CD14-positive monocyte (primary cell): ENCODE data around the gene CYTH1. TPM values are rescaled to one million over a fixed set of nuclear protein-coding genes. Genes with fewer than 3 reads are reported as not detected.

Experiments used
- DNase-seq, 3 donors: peaks; one replicate each; pipeline ENCODE4 v3.0.0-alpha.2; 2011 to 2022
- H2AFZ ChIP-seq: 2 replicates; pipeline ENCODE4 v1.6.0; 2012; ENCODE audit warnings: mild to moderate bottlenecking, low read depth, low read length, inconsistent platforms; ENCODE audit not compliant: insufficient read depth, poor library complexity, severe bottlenecking
- H3K27ac ChIP-seq, 2 donors: 1 replicate in 1 of 2; 2 replicates in 1 of 2; pipeline ENCODE4 v1.5.1; 2012 to 2013; ENCODE audit warnings: low read length in 2 of 2, control low read depth in 1 of 2, inconsistent platforms in 1 of 2, low read depth in 1 of 2, mild to moderate bottlenecking in 1 of 2
- H3K27me3 ChIP-seq, 2 donors: one replicate each; pipeline versions ENCODE4 v1.6.0 to v1.6.1; 2011 to 2013; ENCODE audit warnings: low read length in 2 of 2; ENCODE audit not compliant: control insufficient read depth in 2 of 2, insufficient read depth in 2 of 2
- H3K36me3 ChIP-seq, 2 donors: replicated peaks in 1 of 2; 1 replicate in 1 of 2; 2 replicates in 1 of 2; pipeline versions ENCODE4 v1.5.1 to v1.6.1; 2012 to 2013; ENCODE audit warnings: low read length in 2 of 2, control low read depth in 1 of 2, inconsistent platforms in 1 of 2, mild to moderate bottlenecking in 1 of 2; ENCODE audit not compliant: insufficient read depth in 2 of 2, control insufficient read depth in 1 of 2
- H3K4me1 ChIP-seq, 2 donors: 1 replicate in 1 of 2; 2 replicates in 1 of 2; pipeline versions ENCODE4 v1.5.1 to v1.6.1; 2012 to 2013; ENCODE audit warnings: low read length in 2 of 2, control low read depth in 1 of 2, inconsistent platforms in 1 of 2, mild to moderate bottlenecking in 1 of 2, moderate library complexity in 1 of 2; ENCODE audit not compliant: insufficient read depth in 2 of 2, control insufficient read depth in 1 of 2
- H3K4me2 ChIP-seq: replicated peaks from 2 replicates; pipeline ENCODE3; 2012; ENCODE audit warnings: low read length, moderate library complexity, mild to moderate bottlenecking; ENCODE audit not compliant: poor library complexity, severe bottlenecking; ENCODE audit errors: extremely low read depth
- H3K4me3 ChIP-seq, 3 experiments: fragments of 200-600 bp in 1 of 3; sonication (generic) in 1 of 3; replicated peaks in 1 of 3; 1 replicate in 2 of 3; 2 replicates in 1 of 3; pipeline ENCODE4 v1.5.1; 2011 to 2013; ENCODE audit warnings: low read length in 3 of 3, mild to moderate bottlenecking in 3 of 3, control low read depth in 2 of 3, low read depth in 2 of 3, inconsistent platforms in 1 of 3, moderate library complexity in 1 of 3
- H3K79me2 ChIP-seq: 2 replicates; pipeline ENCODE4 v1.6.0; 2012; ENCODE audit warnings: mild to moderate bottlenecking, control low read depth, inconsistent platforms, low read length, moderate library complexity; ENCODE audit not compliant: insufficient read depth
- H3K9ac ChIP-seq: 2 replicates; pipeline ENCODE4 v1.6.0; 2017; ENCODE audit warnings: low read length, mild to moderate bottlenecking; ENCODE audit not compliant: insufficient read depth, poor library complexity, severe bottlenecking
- H3K9me3 ChIP-seq, 2 donors: replicated peaks in 1 of 2; 1 replicate in 1 of 2; 2 replicates in 1 of 2; pipeline versions ENCODE4 v1.5.1 to v1.6.1; 2012 to 2013; ENCODE audit warnings: low read length in 2 of 2, control low read depth in 1 of 2; ENCODE audit not compliant: control insufficient read depth in 1 of 2, insufficient read depth in 1 of 2
- H4K20me1 ChIP-seq: 2 replicates; pipeline ENCODE4 v1.6.0; 2012; ENCODE audit warnings: mild to moderate bottlenecking, low read length, control low read depth, moderate library complexity; ENCODE audit not compliant: insufficient read depth
- H3K27ac Mint-ChIP-seq, 7 donors: one replicate each; pipeline ENCODE4 v1.8.0; 2020; ENCODE audit warnings: mild to moderate bottlenecking in 7 of 7, mixed read lengths in 7 of 7, moderate library complexity in 6 of 7, inconsistent platforms in 2 of 7
- H3K27me3 Mint-ChIP-seq, 3 donors: one replicate each; pipeline ENCODE4 v1.8.0; 2021 to 2022; ENCODE audit warnings: low read depth in 3 of 3, mild to moderate bottlenecking in 3 of 3, mixed read lengths in 3 of 3, moderate library complexity in 3 of 3, inconsistent platforms in 1 of 3
- H3K36me3 Mint-ChIP-seq, 2 donors: one replicate each; pipeline ENCODE4 v1.8.0; 2020; ENCODE audit warnings: mixed read lengths in 2 of 2, inconsistent platforms in 1 of 2, mild to moderate bottlenecking in 1 of 2
- H3K4me1 Mint-ChIP-seq: one replicate; pipeline ENCODE4 v1.8.0; 2020; ENCODE audit warnings: mild to moderate bottlenecking, mixed read lengths
- H3K4me3 Mint-ChIP-seq, 2 donors: one replicate each; pipeline ENCODE4 v1.8.0; 2020; ENCODE audit warnings: mild to moderate bottlenecking in 2 of 2, mixed read lengths in 2 of 2, moderate library complexity in 1 of 2
- H3K9me3 Mint-ChIP-seq, 7 donors: one replicate each; pipeline ENCODE4 v1.8.0; 2020 to 2022; ENCODE audit warnings: mixed read lengths in 7 of 7, mild to moderate bottlenecking in 6 of 7, moderate library complexity in 6 of 7, inconsistent platforms in 2 of 7
- WGBS: methylation state at CpG from one replicate; pipeline ENCODE4 v1.1.5; 2013; ENCODE audit warnings: missing lambda C conversion rate; ENCODE audit not compliant: insufficient coverage; 5-methylcytosine and 5-hydroxymethylcytosine counted together
- intact Hi-C, 2 donors: fragments of 100-400 bp; cut with micrococcal nuclease; formaldehyde crosslinking; loops; one replicate each; pipeline versions ENCODE4 v1.15.0 to v1.15.1; 2023
- polyA plus RNA-seq, 3 donors: library from polyadenylated mRNA; depleted of rRNA in 1 of 3; unstranded in 2 of 3; stranded (reverse) in 1 of 3; fragments of 300-500 nt in 2 of 3; fragments of >200 nt in 1 of 3; fragmentation: Illumina TruSeq in 2 of 3; gene quantifications; 1 replicate in 2 of 3; 2 replicates in 1 of 3; pipeline ENCODE4 v1.2.3, GENCODE V29; 2012 to 2021
- TF ChIP-seq, protein P1 (sequence below): fragments of 200-600 bp; IDR thresholded peaks from one replicate; pipeline ENCODE4 v1.8.0; 2022; ENCODE audit warnings: antibody characterized with exemption, mild to moderate bottlenecking

Gene CYTH1
- polyA plus RNA-seq, 3 donors: 68.6 to 211 (median 80.9) TPM

GRCh38 chr17:78653382-78653781 is 128.7 kb downstream of the CYTH1 start:
- peak overlapping the region; percentile 46 for H3K9ac ChIP-seq
- H3K27me3 ChIP-seq: no peaks in the 10 kb centered on the region
- Mint-ChIP-seq H3K9me3 (peaks cover 6 to 16% (median 13%) of the 10 kb centered on the region in 7 donors), H3K4me3 (no peak overlapping the region), H3K27ac (peak overlapping the region in 4 of 7 donors; percentile 92 to 97 (median 96)), H3K27me3 (peaks cover 0 to 3% (median under 1%) of the 10 kb centered on the region in 3 donors), H3K4me1 (peaks cover 9% of the 10 kb centered on the region), H3K36me3 (peaks cover 4% of the 10 kb centered on the region in 2 donors)
- whole genome bisulfite sequencing: 80% methylated on average over 2 of the region's 5 CpGs
- no peaks in the 10 kb centered on the region for H3K79me2 ChIP-seq
- H3K36me3 ChIP-seq: no peaks in the 10 kb centered on the region
- H3K4me2 ChIP-seq: no peak overlapping the region
- H3K9me3 ChIP-seq: peaks cover 10% of the 10 kb centered on the region in 2 donors
- no peak overlapping the region for H3K4me3 ChIP-seq
- H4K20me1 ChIP-seq: no peaks in the 10 kb centered on the region
- peak overlapping the region; percentile 47 for H2AFZ ChIP-seq
- DNase-seq: peak in 2 of 3 donors; percentile 62 to 70
- peak overlapping the region; percentile 82 to 94 for H3K27ac ChIP-seq
- TF ChIP-seq, protein P1, sequence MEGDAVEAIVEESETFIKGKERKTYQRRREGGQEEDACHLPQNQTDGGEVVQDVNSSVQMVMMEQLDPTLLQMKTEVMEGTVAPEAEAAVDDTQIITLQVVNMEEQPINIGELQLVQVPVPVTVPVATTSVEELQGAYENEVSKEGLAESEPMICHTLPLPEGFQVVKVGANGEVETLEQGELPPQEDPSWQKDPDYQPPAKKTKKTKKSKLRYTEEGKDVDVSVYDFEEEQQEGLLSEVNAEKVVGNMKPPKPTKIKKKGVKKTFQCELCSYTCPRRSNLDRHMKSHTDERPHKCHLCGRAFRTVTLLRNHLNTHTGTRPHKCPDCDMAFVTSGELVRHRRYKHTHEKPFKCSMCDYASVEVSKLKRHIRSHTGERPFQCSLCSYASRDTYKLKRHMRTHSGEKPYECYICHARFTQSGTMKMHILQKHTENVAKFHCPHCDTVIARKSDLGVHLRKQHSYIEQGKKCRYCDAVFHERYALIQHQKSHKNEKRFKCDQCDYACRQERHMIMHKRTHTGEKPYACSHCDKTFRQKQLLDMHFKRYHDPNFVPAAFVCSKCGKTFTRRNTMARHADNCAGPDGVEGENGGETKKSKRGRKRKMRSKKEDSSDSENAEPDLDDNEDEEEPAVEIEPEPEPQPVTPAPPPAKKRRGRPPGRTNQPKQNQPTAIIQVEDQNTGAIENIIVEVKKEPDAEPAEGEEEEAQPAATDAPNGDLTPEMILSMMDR: no peak
- intact Hi-C loops: no loop called here
- peaks cover 20 to 25% of the 10 kb centered on the region in 2 donors for H3K4me1 ChIP-seq

- no peak overlapping the region for H3K4me2 ChIP-seq
- no peaks in the 10 kb centered on the region for H4K20me1 ChIP-seq
- H3K36me3 ChIP-seq: no peaks in the 10 kb centered on the region
- H3K9me3 Mint-ChIP-seq: peaks cover 10 to 20% (median 18%) of the 10 kb centered on the region in 7 donors
- H3K4me3 Mint-ChIP-seq: no peak overlapping the region
- H3K4me1 Mint-ChIP-seq: peaks cover 9% of the 10 kb centered on the region
- peaks cover 0 to 3% (median 0%) of the 10 kb centered on the region in 3 donors for H3K27me3 Mint-ChIP-seq
- peak overlapping the region; percentile 47 for H2AFZ ChIP-seq
- H3K27ac ChIP-seq: peak overlapping the region; percentile 82 to 94
- intact Hi-C loops: no loop called here
- H3K36me3 Mint-ChIP-seq: peaks cover 8 to 9% of the 10 kb centered on the region in 2 donors
- no peak overlapping the region for H3K4me3 ChIP-seq
- 82% methylated on average over 9 of the region's 11 CpGs for WGBS
- no peaks in the 10 kb centered on the region for H3K27me3 ChIP-seq
- TF ChIP-seq, protein P1: no peak
- H3K4me1 ChIP-seq: peaks cover 20 to 25% of the 10 kb centered on the region in 2 donors
- H3K9me3 ChIP-seq: peaks cover 14 to 15% of the 10 kb centered on the region in 2 donors
- peak; percentile 83 to 95 (median 94) for DNase-seq
- H3K79me2 ChIP-seq: no peaks in the 10 kb centered on the region
- peak overlapping the region in 4 of 7 donors; percentile 92 to 97 (median 96) for H3K27ac Mint-ChIP-seq
- H3K9ac ChIP-seq: peak overlapping the region; percentile 46
Measured at GRCh38 chr17:78652913-78653312, 129.2 kb downstream of the CYTH1 start.
